ENCODE measurements around the gene LCE3E.

DNA sequence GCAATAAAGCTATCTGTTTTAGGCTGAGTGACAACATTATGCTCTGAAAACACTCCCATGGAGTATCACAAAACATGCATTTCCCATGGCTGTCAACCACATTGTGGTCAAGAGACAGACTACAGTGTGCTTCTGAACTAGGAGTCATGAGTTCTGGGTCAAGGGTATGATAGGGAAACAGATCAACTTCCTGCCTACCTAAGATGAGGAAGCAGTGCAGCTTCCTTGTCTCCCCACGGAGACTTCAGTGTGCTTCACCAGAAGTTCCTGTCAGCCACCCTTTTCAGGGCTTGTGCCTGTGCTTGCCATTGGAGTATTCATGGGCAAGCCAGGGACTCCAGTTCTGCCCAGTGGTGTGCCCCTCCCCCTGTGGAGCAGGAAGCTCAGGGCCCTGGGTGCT, 19.9 kb downstream of the LCE3E start:
- no peak for TF ChIP-seq CTCF (IDR thresholded peaks at IDR 0.05)
- no peak for TF ChIP-seq POLR2A (IDR thresholded peaks at IDR 0.05)
- no peak for TF ChIP-seq POLR2AphosphoS5 (IDR thresholded peaks at IDR 0.05)
